PC-3 (cell line): ENCODE measurements around the gene MAP2. TPM values are rescaled to one million over a fixed set of nuclear protein-coding genes. Genes with fewer than 3 reads are reported as not detected.
A peak's percentile ranks its signal among the peaks of the same experiment; 100 is the strongest.

Experiments used
- ATAC-seq: fragments of 200-7000 bp; cut with Tn5 transposase; 2 replicates; pipeline ENCODE4 v1.9.1; 2020; ENCODE audit warnings: mild to moderate bottlenecking, moderate library complexity
- BruUV-seq: library from RNA; stranded (reverse); fragments of 400-500 nt; replicated peaks from 2 replicates; lab custom pipeline; 2021; lab: Mats Ljungman, UMichigan
- CTCF ChIA-PET: fragments of 300-600 bp; sonication (Branson Sonifier 250); formaldehyde crosslinking; loops from one replicate; lab custom pipeline; 2022; ENCODE audit warnings: antibody characterized with exemption; lab: Charles Lee
- POLR2A ChIA-PET: fragments of 300-600 bp; sonication (Branson Sonifier 250); formaldehyde crosslinking; loops from one replicate; lab custom pipeline; 2022; ENCODE audit warnings: antibody characterized with exemption; ENCODE audit not compliant: unreplicated experiment; lab: Charles Lee
- DNase-seq: peaks from one replicate; pipeline ENCODE4 v3.0.0-alpha.2; 2015
- H2AFZ ChIP-seq: fragments of 300-600 bp; sonication (generic); 2 replicates; pipeline ENCODE4 v1.6.0; 2016; ENCODE audit warnings: antibody characterized with exemption, low read length
- H3F3A ChIP-seq: fragments of 300-600 bp; sonication (generic); one replicate; pipeline ENCODE4 v1.6.0; 2017; ENCODE audit warnings: antibody characterized with exemption, low read length, control low read depth, mild to moderate bottlenecking; ENCODE audit not compliant: unreplicated experiment
- H3K27ac ChIP-seq: fragments of 300-600 bp; sonication (generic); 2 replicates; pipeline ENCODE4 v1.5.1; 2016; ENCODE audit warnings: mild to moderate bottlenecking, low read length
- H3K27me3 ChIP-seq: fragments of 300-600 bp; sonication (generic); 2 replicates; pipeline ENCODE4 v1.6.1; 2016; ENCODE audit warnings: low read length, mixed read lengths
- H3K36me3 ChIP-seq: fragments of 300-600 bp; sonication (generic); 2 replicates; pipeline ENCODE4 v1.6.1; 2016; ENCODE audit warnings: low read depth, mixed run types, low read length, mixed read lengths
- H3K4me1 ChIP-seq: fragments of 300-600 bp; sonication (generic); 2 replicates; pipeline ENCODE4 v1.5.1; 2016; ENCODE audit warnings: low read length; ENCODE audit not compliant: insufficient read depth
- H3K4me2 ChIP-seq: fragments of 300-600 bp; sonication (generic); 2 replicates; pipeline ENCODE4 v1.6.0; 2016; ENCODE audit warnings: low read length
- H3K4me3 ChIP-seq: fragments of 300-600 bp; sonication (generic); 2 replicates; pipeline ENCODE4 v1.5.1; 2016; ENCODE audit warnings: mild to moderate bottlenecking, low read length, mixed read lengths
- H3K79me2 ChIP-seq: fragments of 300-600 bp; sonication (generic); 2 replicates; pipeline ENCODE4 v1.6.1; 2017; ENCODE audit warnings: low read length, mixed read lengths
- H3K9ac ChIP-seq: fragments of 300-600 bp; sonication (generic); 2 replicates; pipeline ENCODE4 v1.6.0; 2016; ENCODE audit warnings: mild to moderate bottlenecking, low read length
- H3K9me2 ChIP-seq: fragments of 300-600 bp; sonication (generic); replicated peaks from 2 replicates; pipeline ENCODE4 v1.6.1; 2016; ENCODE audit warnings: mixed run types, low read length, mixed read lengths
- H3K9me3 ChIP-seq: fragments of 300-600 bp; sonication (generic); 2 replicates; pipeline ENCODE4 v1.6.1; 2016; ENCODE audit warnings: low read length, mixed read lengths
- H4K20me1 ChIP-seq: fragments of 300-600 bp; sonication (generic); 2 replicates; pipeline ENCODE4 v1.6.1; 2016; ENCODE audit warnings: low read length, mixed read lengths
- EZH2 ChIP-seq: fragments of 300-600 bp; sonication (generic); IDR thresholded peaks from one replicate; pipeline ENCODE4 v1.6.1; 2017; ENCODE audit warnings: antibody characterized with exemption, mild to moderate bottlenecking, low read length; ENCODE audit not compliant: unreplicated experiment
- EZH2phosphoT487 ChIP-seq: fragments of 300-600 bp; sonication (generic); IDR thresholded peaks from 2 replicates; pipeline ENCODE4 v1.6.1; 2018; ENCODE audit warnings: mild to moderate bottlenecking, antibody characterized with exemption, low read length, borderline replicate concordance
- intact Hi-C: fragments of 100-400 bp; cut with micrococcal nuclease; formaldehyde crosslinking; loops from 2 replicates; pipeline ENCODE4 v1.9.0; 2023
- total RNA-seq: library from RNA; depleted of rRNA; stranded (reverse); fragments of >200 nt; gene quantifications from 2 replicates; pipeline ENCODE4 v1.2.3, GENCODE V29; 2014
- TF ChIP-seq, protein P1 (sequence below): fragments of 300-600 bp; sonication (generic); conservative IDR thresholded peaks from 2 replicates; pipeline ENCODE4 v1.5.1; 2017; ENCODE audit warnings: antibody characterized with exemption, low read depth, mild to moderate bottlenecking, low read length

MAP2 gene
- total RNA-seq, 1 experiment from 2014 or later: 2.1 TPM

DNA sequence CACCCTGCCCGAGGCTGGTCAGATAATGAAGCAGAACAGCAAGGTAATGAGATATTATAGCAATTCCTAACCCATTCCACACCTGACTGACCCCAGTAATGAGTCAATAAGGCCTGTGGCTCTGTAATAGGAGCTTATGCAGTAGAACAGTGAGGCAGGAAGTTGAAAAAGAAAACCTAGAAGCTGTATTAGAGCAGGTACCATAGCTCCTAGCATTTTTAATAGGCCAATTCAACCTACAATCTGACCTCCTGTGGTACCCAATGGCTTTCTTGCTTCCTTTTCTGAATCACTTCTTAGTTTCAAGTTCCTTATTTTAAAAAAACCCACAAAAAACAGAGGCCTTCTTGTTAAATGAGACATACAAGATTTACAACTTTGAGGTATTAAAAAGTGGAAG is 43.6 kb upstream of the MAP2 start:
- Histone ChIP-seq H3K9ac (no peak overlapping the region), H3K4me3 (no peak overlapping the region), H3K27ac (no peak overlapping the region), H3K4me1 (peaks cover 31% of the 10 kb centered on the region), H2AFZ (no peak overlapping the region), H3K36me3 (no peaks in the 10 kb centered on the region), H3F3A (no peaks in the 10 kb centered on the region), H3K27me3 (no peaks in the 10 kb centered on the region), H3K79me2 (no peaks in the 10 kb centered on the region), H4K20me1 (no peaks in the 10 kb centered on the region), H3K9me3 (peaks cover 4% of the 10 kb centered on the region; the same call in 1 of the 2 replicates), H3K4me2 (peak overlapping the region; percentile 2; the same call in 1 of the 2 replicates), H3K9me2 (no peaks in the 10 kb centered on the region)
- intact Hi-C loops: loop anchor here (5.0 kb wide), 1 partner anchor 1047 kb away; no protein-coding TSS in a partner anchor
- BruUV-seq: no TSS peak
- TF ChIP-seq EZH2 (no peak), EZH2phosphoT487 (no peak)
- TF ChIP-seq, protein P1, sequence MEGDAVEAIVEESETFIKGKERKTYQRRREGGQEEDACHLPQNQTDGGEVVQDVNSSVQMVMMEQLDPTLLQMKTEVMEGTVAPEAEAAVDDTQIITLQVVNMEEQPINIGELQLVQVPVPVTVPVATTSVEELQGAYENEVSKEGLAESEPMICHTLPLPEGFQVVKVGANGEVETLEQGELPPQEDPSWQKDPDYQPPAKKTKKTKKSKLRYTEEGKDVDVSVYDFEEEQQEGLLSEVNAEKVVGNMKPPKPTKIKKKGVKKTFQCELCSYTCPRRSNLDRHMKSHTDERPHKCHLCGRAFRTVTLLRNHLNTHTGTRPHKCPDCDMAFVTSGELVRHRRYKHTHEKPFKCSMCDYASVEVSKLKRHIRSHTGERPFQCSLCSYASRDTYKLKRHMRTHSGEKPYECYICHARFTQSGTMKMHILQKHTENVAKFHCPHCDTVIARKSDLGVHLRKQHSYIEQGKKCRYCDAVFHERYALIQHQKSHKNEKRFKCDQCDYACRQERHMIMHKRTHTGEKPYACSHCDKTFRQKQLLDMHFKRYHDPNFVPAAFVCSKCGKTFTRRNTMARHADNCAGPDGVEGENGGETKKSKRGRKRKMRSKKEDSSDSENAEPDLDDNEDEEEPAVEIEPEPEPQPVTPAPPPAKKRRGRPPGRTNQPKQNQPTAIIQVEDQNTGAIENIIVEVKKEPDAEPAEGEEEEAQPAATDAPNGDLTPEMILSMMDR: no peak
- peak; percentile 46 for DNase-seq
- ATAC-seq: peak; percentile 60
- CTCF ChIA-PET: interaction anchor here (0.6 to 1.2 kb wide), 5 partner anchors 12 to 669 kb away, joined by 3 to 4 read pairs (median 3); partner anchors contain the start of gene MAP2
- POLR2A ChIA-PET: no interaction called here

DNA sequence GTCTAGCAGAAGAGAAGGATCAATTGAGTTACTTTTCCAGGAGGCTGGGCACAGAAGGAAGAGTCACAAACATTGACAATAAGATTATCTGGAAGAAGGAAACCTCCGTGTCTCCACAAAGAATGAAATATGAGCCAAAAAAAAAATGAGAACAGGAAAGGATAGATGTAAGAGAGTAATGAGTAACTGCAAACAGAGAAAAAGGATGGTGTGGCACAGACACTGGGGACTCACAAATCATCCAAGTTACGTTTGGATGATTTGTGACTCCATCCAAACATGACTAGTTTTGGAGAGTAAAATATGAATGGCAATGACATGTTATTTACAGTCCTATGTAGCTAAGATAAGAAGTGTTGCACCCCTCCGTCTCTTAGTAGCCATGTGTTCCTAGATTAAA is 42.8 kb upstream of the MAP2 start:
- no peak overlapping the region for H3K4me2 ChIP-seq
- H4K20me1 ChIP-seq: no peaks in the 10 kb centered on the region
- CTCF ChIA-PET: interaction anchor here (0.7 to 1.2 kb wide), 3 partner anchors 12 to 668 kb away, joined by 3 read pairs; no protein-coding TSS in a partner anchor
- no peak overlapping the region for H3K9ac ChIP-seq
- no peaks in the 10 kb centered on the region for H3K9me3 ChIP-seq
- no peaks in the 10 kb centered on the region for H3K79me2 ChIP-seq
- H3K9me2 ChIP-seq: no peaks in the 10 kb centered on the region
- POLR2A ChIA-PET: no interaction called here
- TF ChIP-seq EZH2 (no peak), EZH2phosphoT487 (no peak)
- TF ChIP-seq, protein P1: no peak
- ATAC-seq (peak; percentile 9; the same call in 1 of the 2 replicates), DNase-seq (peak; percentile 12)
- no peaks in the 10 kb centered on the region for H3K36me3 ChIP-seq
- H3K27me3 ChIP-seq: no peaks in the 10 kb centered on the region
- no peak overlapping the region for H3K27ac ChIP-seq
- BruUV-seq: no TSS peak
- H3K4me3 ChIP-seq: no peak overlapping the region
- intact Hi-C loops: loop anchor here (5.0 kb wide), 1 partner anchor 1046 kb away; no protein-coding TSS in a partner anchor
- peaks cover 31% of the 10 kb centered on the region for H3K4me1 ChIP-seq
- H3F3A ChIP-seq: no peaks in the 10 kb centered on the region
- no peak overlapping the region for H2AFZ ChIP-seq

DNA sequence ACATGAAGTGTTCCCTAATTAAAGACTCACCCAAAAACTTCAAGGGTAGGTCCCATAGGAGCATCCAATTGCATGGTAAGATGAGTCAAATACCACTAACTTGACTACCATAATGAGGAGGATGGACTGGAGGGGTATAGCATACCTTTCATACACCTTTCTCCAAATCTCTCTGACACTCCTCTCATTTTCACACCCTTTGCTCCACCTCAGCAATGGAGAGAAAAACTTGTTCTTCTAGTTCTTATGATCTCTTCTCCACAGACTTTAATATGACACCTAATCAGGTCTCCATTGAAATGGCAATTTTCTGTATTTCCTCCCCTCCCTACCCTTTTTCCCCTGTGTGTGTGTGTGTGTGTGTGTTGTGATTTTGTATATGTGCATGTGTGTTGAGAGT is 41.1 kb upstream of the MAP2 start:
- Histone ChIP-seq H3K9ac (no peak overlapping the region), H3K9me3 (no peaks in the 10 kb centered on the region), H3K4me2 (peak overlapping the region; percentile 64), H3K36me3 (no peaks in the 10 kb centered on the region), H3K79me2 (no peaks in the 10 kb centered on the region), H3K27ac (peak overlapping the region; percentile 46), H3K27me3 (no peaks in the 10 kb centered on the region), H3K4me3 (0 out of 2 replicates have a peak overlapping the region, but pooled peaks have one; percentile 9), H3K9me2 (no peaks in the 10 kb centered on the region), H2AFZ (no peak overlapping the region), H3K4me1 (peaks cover 31% of the 10 kb centered on the region), H3F3A (no peaks in the 10 kb centered on the region), H4K20me1 (no peaks in the 10 kb centered on the region)
- DNase-seq: peak; percentile 40
- no TSS peak for BruUV-seq
- POLR2A ChIA-PET: interaction anchor here (0.6 kb wide), 1 partner anchor 10 kb away, joined by 3 read pairs; no protein-coding TSS in a partner anchor
- CTCF ChIA-PET: interaction anchor here (0.6 kb wide), 1 partner anchor 173 kb away, joined by 3 read pairs; no protein-coding TSS in a partner anchor
- TF ChIP-seq EZH2 (no peak), EZH2phosphoT487 (no peak)
- TF ChIP-seq, protein P1: no peak
- ATAC-seq: peak; percentile 7; the same call in 1 of the 2 replicates
- intact Hi-C loops: loop anchor here (1.0 to 5.0 kb wide), 3 partner anchors 13 to 1045 kb away; partner anchors contain the start of gene MAP2
